Stomach (tissue), 4 donors: ENCODE results near the gene GGT6.

Experiments
- EP300 ChIP-seq: sonication (generic); formaldehyde crosslinking; IDR thresholded peaks from one replicate; pipeline ENCODE4 v1.6.1; 2017; ENCODE audit warnings: antibody characterized with exemption
- POLR2A ChIP-seq, 4 donors: fragments of 450-650 bp; IDR thresholded peaks; one replicate each; pipeline ENCODE4 v1.6.1; 2016; ENCODE audit warnings: antibody characterized with exemption in 4 of 4, control low read depth in 2 of 4, mild to moderate bottlenecking in 1 of 4, moderate library complexity in 1 of 4
- TF ChIP-seq, protein P1 (sequence below), 7 experiments: fragments of 450-650 bp in 4 of 7; fragments of 200-600 bp in 3 of 7; sonication (generic) in 3 of 7; IDR thresholded peaks; one replicate each; pipeline ENCODE4 v1.5.1; 2016 to 2019; ENCODE audit warnings: antibody characterized with exemption in 7 of 7, control low read depth in 2 of 7, mild to moderate bottlenecking in 1 of 7

DNA sequence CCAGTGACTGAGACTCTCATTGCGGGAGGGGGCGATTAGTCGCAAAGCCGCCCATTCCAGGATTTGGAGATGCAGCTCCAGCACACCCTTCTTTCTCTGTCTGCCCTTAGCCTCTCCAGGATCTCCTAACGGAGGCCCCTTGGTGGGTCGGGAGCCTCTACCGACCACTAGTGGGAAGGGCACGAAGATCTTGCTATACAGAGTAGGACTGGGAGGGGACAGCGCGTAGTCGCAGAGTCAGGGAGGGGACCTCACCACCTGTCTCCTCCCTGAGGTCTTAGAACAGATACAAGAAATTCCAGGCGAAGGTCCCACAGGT is 23.4 kb upstream of the GGT6 start:
- TF ChIP-seq, protein P1, sequence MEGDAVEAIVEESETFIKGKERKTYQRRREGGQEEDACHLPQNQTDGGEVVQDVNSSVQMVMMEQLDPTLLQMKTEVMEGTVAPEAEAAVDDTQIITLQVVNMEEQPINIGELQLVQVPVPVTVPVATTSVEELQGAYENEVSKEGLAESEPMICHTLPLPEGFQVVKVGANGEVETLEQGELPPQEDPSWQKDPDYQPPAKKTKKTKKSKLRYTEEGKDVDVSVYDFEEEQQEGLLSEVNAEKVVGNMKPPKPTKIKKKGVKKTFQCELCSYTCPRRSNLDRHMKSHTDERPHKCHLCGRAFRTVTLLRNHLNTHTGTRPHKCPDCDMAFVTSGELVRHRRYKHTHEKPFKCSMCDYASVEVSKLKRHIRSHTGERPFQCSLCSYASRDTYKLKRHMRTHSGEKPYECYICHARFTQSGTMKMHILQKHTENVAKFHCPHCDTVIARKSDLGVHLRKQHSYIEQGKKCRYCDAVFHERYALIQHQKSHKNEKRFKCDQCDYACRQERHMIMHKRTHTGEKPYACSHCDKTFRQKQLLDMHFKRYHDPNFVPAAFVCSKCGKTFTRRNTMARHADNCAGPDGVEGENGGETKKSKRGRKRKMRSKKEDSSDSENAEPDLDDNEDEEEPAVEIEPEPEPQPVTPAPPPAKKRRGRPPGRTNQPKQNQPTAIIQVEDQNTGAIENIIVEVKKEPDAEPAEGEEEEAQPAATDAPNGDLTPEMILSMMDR (IDR thresholded peaks at IDR 0.05): no peak
- no peak for TF ChIP-seq EP300
- no peak for TF ChIP-seq POLR2A (IDR thresholded peaks at IDR 0.05)
